Gastroesophageal sphincter (tissue), 3 donors: ENCODE measurements around the gene PLEKHA3.

ENCODE experiments used
- POLR2A ChIP-seq, 2 donors: fragments of 450-650 bp; IDR thresholded peaks; one replicate each; pipeline ENCODE4 v1.6.1; 2017; ENCODE audit warnings: antibody characterized with exemption in 2 of 2, mild to moderate bottlenecking in 2 of 2, moderate library complexity in 1 of 2
- TF ChIP-seq, protein P1 (sequence below), 4 experiments: fragments of 200-600 bp in 2 of 4; fragments of 450-650 bp in 2 of 4; sonication (generic) in 1 of 4; IDR thresholded peaks; one replicate each; pipeline ENCODE4 v1.5.1; 2017 to 2019; ENCODE audit warnings: antibody characterized with exemption in 4 of 4, mild to moderate bottlenecking in 2 of 4, moderate library complexity in 2 of 4

DNA sequence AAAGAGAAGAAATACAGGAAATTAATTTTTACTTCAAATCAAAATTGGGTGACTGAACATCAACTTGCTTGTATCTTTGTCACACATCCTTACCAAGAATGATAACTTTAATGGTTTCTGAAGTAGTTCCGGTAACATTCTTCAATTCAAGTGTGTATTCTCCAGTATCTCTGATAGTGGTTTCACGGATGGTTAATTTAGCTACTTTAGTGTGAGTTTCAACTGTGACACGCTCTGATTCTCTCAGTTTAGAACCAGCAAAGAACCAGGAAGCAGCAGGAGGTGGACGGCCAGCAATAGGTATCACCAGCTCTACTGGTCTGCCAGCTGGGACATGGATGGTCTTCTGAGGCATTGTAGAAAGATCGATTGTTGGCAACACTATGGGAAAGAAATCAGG, 62.3 kb downstream of the PLEKHA3 start:
- TF ChIP-seq POLR2A (IDR thresholded peaks at IDR 0.05), result no peak
- TF ChIP-seq, protein P1, sequence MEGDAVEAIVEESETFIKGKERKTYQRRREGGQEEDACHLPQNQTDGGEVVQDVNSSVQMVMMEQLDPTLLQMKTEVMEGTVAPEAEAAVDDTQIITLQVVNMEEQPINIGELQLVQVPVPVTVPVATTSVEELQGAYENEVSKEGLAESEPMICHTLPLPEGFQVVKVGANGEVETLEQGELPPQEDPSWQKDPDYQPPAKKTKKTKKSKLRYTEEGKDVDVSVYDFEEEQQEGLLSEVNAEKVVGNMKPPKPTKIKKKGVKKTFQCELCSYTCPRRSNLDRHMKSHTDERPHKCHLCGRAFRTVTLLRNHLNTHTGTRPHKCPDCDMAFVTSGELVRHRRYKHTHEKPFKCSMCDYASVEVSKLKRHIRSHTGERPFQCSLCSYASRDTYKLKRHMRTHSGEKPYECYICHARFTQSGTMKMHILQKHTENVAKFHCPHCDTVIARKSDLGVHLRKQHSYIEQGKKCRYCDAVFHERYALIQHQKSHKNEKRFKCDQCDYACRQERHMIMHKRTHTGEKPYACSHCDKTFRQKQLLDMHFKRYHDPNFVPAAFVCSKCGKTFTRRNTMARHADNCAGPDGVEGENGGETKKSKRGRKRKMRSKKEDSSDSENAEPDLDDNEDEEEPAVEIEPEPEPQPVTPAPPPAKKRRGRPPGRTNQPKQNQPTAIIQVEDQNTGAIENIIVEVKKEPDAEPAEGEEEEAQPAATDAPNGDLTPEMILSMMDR (IDR thresholded peaks at IDR 0.05), result no peak
